ENCODE measurements around the gene SYT1. TPM values are rescaled to one million over a fixed set of nuclear protein-coding genes. Genes with fewer than 3 reads are reported as not detected.

The SYT1 gene
- total and polyA plus RNA-seq, 2 of the 4 experiments (the other 2 are of a cell fraction), result 2.8 to 3.0 TPM

- intact Hi-C loops (cut with micrococcal nuclease), result no loop called here
- Histone ChIP-seq H3K4me1 (ENCODE audit: control insufficient read depth, insufficient read depth, low read length) (no peaks in the 10 kb centered on the region), H4K20me1 (ENCODE audit: insufficient read depth, low read length) (no peaks in the 10 kb centered on the region), H3K18ac (ENCODE audit: low read depth, low read length) (no peak overlapping the region), H3K9me3 (ENCODE audit: control insufficient read depth, insufficient read depth, low read length) (no peaks in the 10 kb centered on the region), H3K4me3 (ENCODE audit: insufficient read depth, low read depth, low read length) (no peak overlapping the region), H3K14ac (replicated peaks; ENCODE audit: low read depth, low read length) (no peak overlapping the region), H2AFZ (replicated peaks; ENCODE audit: low read length, poor library complexity) (no peak overlapping the region), H3K4me2 (ENCODE audit: low read depth, low read length) (no peak overlapping the region), H3K9me1 (ENCODE audit: insufficient read depth, low read length) (no peaks in the 10 kb centered on the region), H3K36me3 (ENCODE audit: control insufficient read depth, insufficient read depth, low read length) (no peaks in the 10 kb centered on the region), H2BK20ac (ENCODE audit: low read depth, low read length) (no peak overlapping the region), H4K8ac (ENCODE audit: low read depth in 2 of 2, low read length in 2 of 2) (no peak overlapping the region), H2AK9ac (replicated peaks; ENCODE audit: low read depth, low read length, poor library complexity) (no peak overlapping the region), H4K5ac (ENCODE audit: low read depth, low read length) (no peak overlapping the region), H3K27me3 (ENCODE audit: control insufficient read depth, insufficient read depth, low read length) (no peaks in the 10 kb centered on the region), H2BK5ac (ENCODE audit: low read depth, low read length, poor library complexity, severe bottlenecking) (no peak overlapping the region), H2BK120ac (ENCODE audit: low read depth, low read length) (no peak overlapping the region), H3K4ac (ENCODE audit: low read depth, low read length) (no peak overlapping the region), H2BK15ac (ENCODE audit: low read depth, low read length) (no peak overlapping the region), H3K79me1 (ENCODE audit: low read depth in 1 of 2, low read length in 2 of 2) (no peaks in the 10 kb centered on the region), H3K9ac (ENCODE audit: low read depth, low read length) (no peak overlapping the region), H2AK5ac (ENCODE audit: low read depth, low read length) (no peak overlapping the region), H3K56ac (ENCODE audit: extremely low read depth, insufficient read depth, low read length) (no peak overlapping the region), H4K91ac (ENCODE audit: insufficient read depth, low read depth, low read length) (no peak overlapping the region), H3K27ac (ENCODE audit: insufficient read depth, low read length) (no peak overlapping the region), H3K23ac (ENCODE audit: low read depth, low read length) (no peak overlapping the region)
- no CpG with 5 or more reads among the region's 3 CpGs for WGBS, 2 experiments (ENCODE audit: extremely low coverage in 2 of 2, insufficient read length in 1 of 2)
- in situ Hi-C loops (cut with MboI; ENCODE audit: low sequenced_read_pairs), result no loop called here
- dilution Hi-C loops (cut with HindIII; ENCODE audit: low sequenced_read_pairs, unreplicated experiment), result no loop called here
- ChIA-PET POLR2A (ENCODE audit: unreplicated experiment) (no interaction called here), CTCF (interaction anchor here (0.6 to 1.1 kb wide), 2 partner anchors 11 to 15 kb away, joined by 3 to 5 read pairs; no protein-coding TSS in a partner anchor)
- no TSS peak for BruUV-seq (replicated peaks)
- TF ChIP-seq NFE2L2 (IDR thresholded peaks at IDR 0.05; ENCODE audit: low read depth, low read length) (no peak), CEBPB (IDR thresholded peaks at IDR 0.05; ENCODE audit: low read depth, low read length) (no peak), MAZ (IDR thresholded peaks at IDR 0.05; ENCODE audit: borderline replicate concordance, low read depth, low read length) (no peak), BHLHE40 (IDR thresholded peaks at IDR 0.05; ENCODE audit: low read depth, low read length) (no peak), RFX5 (IDR thresholded peaks at IDR 0.05; ENCODE audit: low read depth, low read length) (no peak), CHD1 (IDR thresholded peaks at IDR 0.05; ENCODE audit: low read depth, low read length) (no peak), RCOR1 (IDR thresholded peaks at IDR 0.05; ENCODE audit: insufficient replicate concordance, low read length) (no peak), MXI1 (IDR thresholded peaks at IDR 0.05; ENCODE audit: borderline replicate concordance, low read depth, low read length) (no peak), FOS (IDR thresholded peaks at IDR 0.05; ENCODE audit: low read depth, low read length) (no peak), ELK1 (IDR thresholded peaks at IDR 0.05; ENCODE audit: borderline replicate concordance, low read depth, low read length) (no peak), POLR2A (IDR thresholded peaks at IDR 0.05; ENCODE audit: low read depth, low read length) (no peak), SMC3 (IDR thresholded peaks at IDR 0.05; ENCODE audit: low read depth, low read length) (no peak), MAFK (IDR thresholded peaks at IDR 0.05; ENCODE audit: low read depth, low read length) (no peak), USF2 (IDR thresholded peaks at IDR 0.05; ENCODE audit: low read depth, low read length) (no peak), CTCF (conservative IDR thresholded peaks at IDR 0.05; ENCODE audit: low read depth, low read length) (no peak), RAD21 (IDR thresholded peaks at IDR 0.05; ENCODE audit: low read length) (no peak)
- no peak for DNase-seq
- ATAC-seq (ENCODE audit: low read depth), result no peak
Observed at GRCh38 chr12:79162147-79162772, 297.7 kb downstream of the SYT1 start.
